HG02938 (cell line): ENCODE measurements around the gene MAPK8IP1.
A peak's percentile ranks its signal among the peaks of the same experiment; 100 is the strongest.
"Not testable (repeated sequence)": the region's sequence is repeated elsewhere in the genome, so short reads cannot be mapped to it uniquely, and the experiment has no call there.

Experiments used
- ATAC-seq: cut with Tn5 transposase; IDR thresholded peaks from one replicate; pipeline ENCODE4 v1.9.1; 2021; ENCODE audit warnings: mild to moderate bottlenecking, moderate library complexity; ENCODE audit not compliant: unreplicated experiment

The MAPK8IP1 gene

GRCh38 chr11:45885274-45885920, at the start of gene MAPK8IP1:
Gene MAPK8IP1 (plus strand): TSS chr11:45885651. CDS start chr11:45885821, 170 bp downstream.
- ATAC-seq, result peak; percentile 55

- no peak for ATAC-seq
These were observed 46.2 kb upstream of the MAPK8IP1 start for GRCh38 chr11:45839204-45839603.

- not testable (repeated sequence) for ATAC-seq
These were observed 45.2 kb upstream of the MAPK8IP1 start for GRCh38 chr11:45840251-45840650.

- ATAC-seq, result peak; percentile 32
These were observed 42.1 kb upstream of the MAPK8IP1 start for GRCh38 chr11:45843158-45843924.

- no peak for ATAC-seq
These were observed 40.5 kb upstream of the MAPK8IP1 start for GRCh38 chr11:45844822-45845578.

- ATAC-seq, result no peak
These were observed 39.2 kb upstream of the MAPK8IP1 start for GRCh38 chr11:45846174-45846675.

GRCh38 chr11:45846974-45847910, 38.2 kb upstream of the MAPK8IP1 start, which contains the start of gene CRY2:
Gene CRY2 (plus strand): TSS chr11:45847475. CDS start chr11:45847491, 16 bp downstream.
- ATAC-seq, result peak; percentile 83

- ATAC-seq, result peak; percentile 11
These were observed 37.5 kb upstream of the MAPK8IP1 start for GRCh38 chr11:45847911-45848316.

- ATAC-seq, result no peak
These were observed 36.8 kb upstream of the MAPK8IP1 start for GRCh38 chr11:45848654-45849081.

GRCh38 chr11:45850446-45850845, 35.0 kb upstream of the MAPK8IP1 start:
- ATAC-seq, result no peak

GRCh38 chr11:45851228-45851627, 34.2 kb upstream of the MAPK8IP1 start:
- no peak for ATAC-seq

- ATAC-seq, result no peak
These were observed 33.3 kb upstream of the MAPK8IP1 start for GRCh38 chr11:45852018-45852711.

- ATAC-seq, result peak; percentile 45
These were observed 32.7 kb upstream of the MAPK8IP1 start for GRCh38 chr11:45852712-45853101.

- no peak for ATAC-seq
These were observed 31.9 kb upstream of the MAPK8IP1 start for GRCh38 chr11:45853332-45854219.

- no peak for ATAC-seq
These were observed 30.1 kb upstream of the MAPK8IP1 start for GRCh38 chr11:45855308-45855707.

GRCh38 chr11:45856044-45856468, 29.4 kb upstream of the MAPK8IP1 start:
- no peak for ATAC-seq

GRCh38 chr11:45857961-45858474, 27.4 kb upstream of the MAPK8IP1 start:
- ATAC-seq, result no peak

- no peak for ATAC-seq
These were observed 26.6 kb upstream of the MAPK8IP1 start for GRCh38 chr11:45858751-45859398.
